Measurements from ENCODE around the gene SLC12A4. TPM values are rescaled to one million over a fixed set of nuclear protein-coding genes. Genes with fewer than 3 reads are reported as not detected.

Gene SLC12A4
- total and polyA plus RNA-seq, 2 of the 13 experiments (the other 11 are each of a cell fraction or from before 2014, with no cell fraction given), result 65.1 to 84.3 TPM

- no peak; the same call in 1 of the 2 replicates for TF ChIP-seq MEF2D (CRISPR knock-in tag; IDR thresholded peaks at IDR 0.05)
- TF ChIP-seq UBTF (CRISPR knock-in tag; IDR thresholded peaks at IDR 0.05), result no peak
- no peak for TF ChIP-seq ZNF337 (CRISPR knock-in tag; IDR thresholded peaks at IDR 0.05; ENCODE audit: borderline replicate concordance, low read depth)
- 0 out of 2 replicates have a peak, but pooled peaks have one; percentile 7 for TF ChIP-seq ZGPAT (CRISPR knock-in tag; IDR thresholded peaks at IDR 0.05)
- TF ChIP-seq KDM5B (CRISPR knock-in tag; IDR thresholded peaks at IDR 0.05; ENCODE audit: borderline replicate concordance), result peak; percentile 47
- 0 out of 2 replicates have a peak, but pooled peaks have one; percentile 13 for TF ChIP-seq ARID2 (CRISPR knock-in tag; IDR thresholded peaks at IDR 0.05; ENCODE audit: borderline replicate concordance)
- TF ChIP-seq SMARCC2 (IDR thresholded peaks at IDR 0.05), result no peak
- no peak for TF ChIP-seq PRDM10 (CRISPR knock-in tag; IDR thresholded peaks at IDR 0.05; ENCODE audit: low read depth)
- no peak for TF ChIP-seq E2F5 (CRISPR knock-in tag; conservative IDR thresholded peaks at IDR 0.05)
- no peak for TF ChIP-seq ADNP (CRISPR knock-in tag; IDR thresholded peaks at IDR 0.05)
- TF ChIP-seq ZFP36L2 (CRISPR knock-in tag; IDR thresholded peaks at IDR 0.05), result no peak
- no peak for TF ChIP-seq SOX6 (IDR thresholded peaks at IDR 0.05)
- TF ChIP-seq SOX6 (CRISPR knock-in tag; IDR thresholded peaks at IDR 0.05), result 0 out of 2 replicates have a peak, but pooled peaks have one; percentile 17
- TF ChIP-seq ZNF512 (CRISPR knock-in tag; IDR thresholded peaks at IDR 0.05), result no peak
Measured at GRCh38 chr16:67939507-67940445, 28.7 kb downstream of the SLC12A4 start (continued).
